OCI-LY1 (cell line): ENCODE measurements around the gene DBN1.

Source experiments
- H2AFZ ChIP-seq: fragments of 200-600 bp; sonication (generic), shearing (Covaris generic); 2 replicates; pipeline ENCODE4 v1.6.0; 2014; ENCODE audit warnings: antibody characterized with exemption, mild to moderate bottlenecking, low read length
- H3F3A ChIP-seq: fragments of 200-600 bp; sonication (generic), shearing (Covaris generic); 2 replicates; pipeline ENCODE4 v1.6.0; 2014; ENCODE audit warnings: mild to moderate bottlenecking, antibody characterized with exemption, low read length, moderate library complexity; ENCODE audit not compliant: insufficient read depth
- H3K27ac ChIP-seq: fragments of 200-600 bp; sonication (generic); 2 replicates; pipeline ENCODE4 v1.5.1; 2014; ENCODE audit warnings: low read length, mixed run types, mild to moderate bottlenecking, low read depth; ENCODE audit not compliant: poor library complexity, severe bottlenecking
- H3K27me3 ChIP-seq: fragments of 200-600 bp; sonication (generic); 2 replicates; pipeline ENCODE4 v1.6.0; 2014; ENCODE audit warnings: antibody characterized with exemption, mild to moderate bottlenecking, low read length, moderate library complexity; ENCODE audit not compliant: insufficient read depth
- H3K36me3 ChIP-seq: fragments of 200-600 bp; sonication (generic); 2 replicates; pipeline ENCODE4 v1.6.1; 2014; ENCODE audit warnings: mild to moderate bottlenecking, antibody characterized with exemption, low read length, moderate library complexity, mixed read lengths; ENCODE audit not compliant: insufficient read depth
- H3K4me1 ChIP-seq: fragments of 200-600 bp; sonication (generic); 2 replicates; pipeline ENCODE4 v1.5.1; 2014; ENCODE audit warnings: mild to moderate bottlenecking, low read length, moderate library complexity; ENCODE audit not compliant: insufficient read depth, severe bottlenecking
- H3K4me2 ChIP-seq: fragments of 200-600 bp; sonication (generic), shearing (Covaris generic); 2 replicates; pipeline ENCODE4 v1.6.1; 2014; ENCODE audit warnings: low read length
- H3K4me3 ChIP-seq: fragments of 200-600 bp; sonication (generic); 2 replicates; pipeline ENCODE4 v1.5.1; 2014; ENCODE audit warnings: low read length, low read depth, mild to moderate bottlenecking, mixed read lengths; ENCODE audit not compliant: poor library complexity, severe bottlenecking
- H3K79me2 ChIP-seq: fragments of 200-600 bp; shearing (Covaris generic); 2 replicates; pipeline ENCODE4 v1.6.1; 2016; ENCODE audit warnings: mixed run types, low read length, mixed read lengths; ENCODE audit not compliant: insufficient read depth
- H3K9ac ChIP-seq: fragments of 200-600 bp; sonication (generic), shearing (Covaris generic); 2 replicates; pipeline ENCODE4 v1.6.1; 2014; ENCODE audit warnings: mild to moderate bottlenecking, low read length, mixed read lengths
- H3K9me2 ChIP-seq: fragments of 200-600 bp; sonication (generic), shearing (Covaris generic); 2 replicates; pipeline ENCODE4 v1.6.1; 2014; ENCODE audit warnings: low read depth, mild to moderate bottlenecking, low read length, mixed read lengths
- H3K9me3 ChIP-seq: fragments of 200-600 bp; shearing (Covaris generic); 2 replicates; pipeline ENCODE4 v1.6.1; 2014; ENCODE audit warnings: low read length, mixed read lengths
- H4K20me1 ChIP-seq: fragments of 200-600 bp; sonication (generic), shearing (Covaris generic); 2 replicates; pipeline ENCODE4 v1.6.0; 2016; ENCODE audit warnings: mild to moderate bottlenecking, low read length; ENCODE audit not compliant: insufficient read depth
- CTCF ChIP-seq: fragments of 200-600 bp; sonication (generic), shearing (Covaris generic); IDR thresholded peaks from 2 replicates; pipeline ENCODE4 v1.5.1; 2017; ENCODE audit warnings: mild to moderate bottlenecking, antibody characterized with exemption, low read length, moderate library complexity, mixed read lengths
- EZH2 ChIP-seq: fragments of 200-600 bp; sonication (generic), shearing (Covaris generic); IDR thresholded peaks from 2 replicates; pipeline ENCODE4 v1.8.0; 2017; ENCODE audit warnings: borderline replicate concordance, mixed run types, mild to moderate bottlenecking, antibody characterized with exemption, low read length, moderate library complexity, mixed read lengths

The DBN1 gene

GRCh38 chr5:177491983-177492746 lies 18.7 kb upstream of the DBN1 start:
- Histone ChIP-seq H2AFZ (no peak overlapping the region), H3K4me2 (no peak overlapping the region), H3F3A (no peaks in the 10 kb centered on the region), H3K9me3 (no peaks in the 10 kb centered on the region), H3K27me3 (no peaks in the 10 kb centered on the region), H3K4me3 (no peak overlapping the region), H4K20me1 (no peaks in the 10 kb centered on the region), H3K9me2 (no peaks in the 10 kb centered on the region), H3K36me3 (peaks cover 12% of the 10 kb centered on the region), H3K79me2 (no peaks in the 10 kb centered on the region), H3K4me1 (peaks cover 57% of the 10 kb centered on the region), H3K9ac (no peak overlapping the region), H3K27ac (no peak overlapping the region)
- no peak for TF ChIP-seq CTCF
- TF ChIP-seq EZH2: no peak

- no peak overlapping the region for H3K4me3 ChIP-seq
- peaks cover 14% of the 10 kb centered on the region for H3K36me3 ChIP-seq
- H4K20me1 ChIP-seq: no peaks in the 10 kb centered on the region
- peaks cover 54% of the 10 kb centered on the region for H3K4me1 ChIP-seq
- peak overlapping the region; percentile 14; the same call in 1 of the 2 replicates for H3K4me2 ChIP-seq
- no peaks in the 10 kb centered on the region for H3K79me2 ChIP-seq
- H3F3A ChIP-seq: no peaks in the 10 kb centered on the region
- peak overlapping the region; percentile 72 for H3K27ac ChIP-seq
- H3K27me3 ChIP-seq: no peaks in the 10 kb centered on the region
- H3K9me2 ChIP-seq: no peaks in the 10 kb centered on the region
- peak; percentile 99 for TF ChIP-seq CTCF
- TF ChIP-seq EZH2: no peak
- H3K9me3 ChIP-seq: no peaks in the 10 kb centered on the region
- no peak overlapping the region for H3K9ac ChIP-seq
- H2AFZ ChIP-seq: no peak overlapping the region
Observed at GRCh38 chr5:177491429-177491945, 18.1 kb upstream of the DBN1 start.

- H3K4me3 ChIP-seq: no peak overlapping the region
- peaks cover 14% of the 10 kb centered on the region for H3K36me3 ChIP-seq
- H3K4me1 ChIP-seq: peaks cover 49% of the 10 kb centered on the region
- peak overlapping the region; percentile 14; the same call in 1 of the 2 replicates for H3K4me2 ChIP-seq
- no peaks in the 10 kb centered on the region for H3K9me3 ChIP-seq
- H3K27ac ChIP-seq: peak overlapping the region; percentile 72
- H3K9me2 ChIP-seq: no peaks in the 10 kb centered on the region
- H3K79me2 ChIP-seq: no peaks in the 10 kb centered on the region
- no peaks in the 10 kb centered on the region for H3K27me3 ChIP-seq
- TF ChIP-seq EZH2 (no peak), CTCF (no peak)
- no peak overlapping the region for H2AFZ ChIP-seq
- H4K20me1 ChIP-seq: no peaks in the 10 kb centered on the region
- H3F3A ChIP-seq: no peaks in the 10 kb centered on the region
- no peak overlapping the region; the same call in 1 of the 2 replicates for H3K9ac ChIP-seq
Observed at GRCh38 chr5:177490992-177491391, 17.6 kb upstream of the DBN1 start.
